Activated T-helper 1 cell treated with anti-CD3 and anti-CD28 coated beads, Interleukin-12 subunit alpha, Interleukin-12 subunit beta, Interleukin-2, Interleukin-4 antibody, amounts not matched to agents 30 ng/mL and 10 ng/mL and 1 ng/mL, durations not matched to agents 14 hours and 24 hours and 36 hours (primary cell): ENCODE measurements around the gene BBIP1. TPM values are rescaled to one million over a fixed set of nuclear protein-coding genes. Genes with fewer than 3 reads are reported as not detected.
A peak's percentile ranks its signal among the peaks of the same experiment; 100 is the strongest.

Experiments used
- DNase-seq: peaks from one replicate; pipeline ENCODE4 v3.0.0; 2021; ENCODE audit warnings: low spot score
- H3K27ac Mint-ChIP-seq: one replicate; pipeline ENCODE4 v1.8.0; 2021; ENCODE audit warnings: mild to moderate bottlenecking, mixed read lengths
- H3K27me3 Mint-ChIP-seq: one replicate; pipeline ENCODE4 v1.8.0; 2022; ENCODE audit warnings: mild to moderate bottlenecking, moderate library complexity, mixed read lengths; ENCODE audit not compliant: insufficient read depth
- H3K36me3 Mint-ChIP-seq: one replicate; pipeline ENCODE4 v1.8.0; 2021; ENCODE audit warnings: low read depth, mixed read lengths
- H3K4me1 Mint-ChIP-seq: one replicate; pipeline ENCODE4 v1.8.0; 2021; ENCODE audit warnings: low read depth, mixed read lengths
- H3K4me3 Mint-ChIP-seq: one replicate; pipeline ENCODE4 v1.8.0; 2021; ENCODE audit warnings: mild to moderate bottlenecking, moderate library complexity, mixed read lengths
- H3K9me3 Mint-ChIP-seq: one replicate; pipeline ENCODE4 v1.8.0; 2021; ENCODE audit warnings: mixed read lengths
- intact Hi-C: fragments of 100-400 bp; cut with micrococcal nuclease; formaldehyde crosslinking; loops from one replicate; pipeline ENCODE4 v1.15.1; 2024
- total RNA-seq: library from RNA; stranded (reverse); gene quantifications from 2 replicates; pipeline ENCODE4 v1.2.3, GENCODE V29; 2022

Gene BBIP1
- total RNA-seq: 31.0 and 36.3 TPM in 2 replicates

- H3K27me3 Mint-ChIP-seq: no peaks in the 10 kb centered on the region
- H3K36me3 Mint-ChIP-seq: peaks cover 9% of the 10 kb centered on the region
- DNase-seq: no peak
- H3K4me3 Mint-ChIP-seq: peak within 1 kb of the TSS; percentile 97
- intact Hi-C loops: loop anchor here (1.0 to 10.0 kb wide), 17 partner anchors 15 to 1266 kb away; partner anchors contain the start of genes ADRA2A, DUSP5, GPAM and PDCD4
- peaks cover 47% of the 10 kb centered on the region for H3K4me1 Mint-ChIP-seq
- no peaks in the 10 kb centered on the region for H3K9me3 Mint-ChIP-seq
- peak within 1 kb of the TSS; percentile 97 for H3K27ac Mint-ChIP-seq
These were observed at the start of gene BBIP1 for GRCh38 chr10:110918643-110919348. Gene BBIP1, minus strand, starts transcription at chr10:110919180. Its CDS starts 1,023 bp downstream, at chr10:110918157.

- intact Hi-C loops: no loop called here
- Mint-ChIP-seq H3K36me3 (peaks cover 13% of the 10 kb centered on the region), H3K4me1 (peaks cover 17% of the 10 kb centered on the region)
These were observed 48.7 kb upstream of the BBIP1 start for GRCh38 chr10:110967645-110968044.

GRCh38 chr10:110967009-110967630 lies 48.1 kb upstream of the BBIP1 start:
- H3K36me3 Mint-ChIP-seq: peaks cover 12% of the 10 kb centered on the region
- intact Hi-C loops: no loop called here
- no peak for DNase-seq
- H3K4me1 Mint-ChIP-seq: peaks cover 20% of the 10 kb centered on the region
- no peaks in the 10 kb centered on the region for H3K27me3 Mint-ChIP-seq
- H3K4me3 Mint-ChIP-seq: no peak overlapping the region
- H3K27ac Mint-ChIP-seq: no peak overlapping the region
- no peaks in the 10 kb centered on the region for H3K9me3 Mint-ChIP-seq

More at GRCh38 chr10:110967645-110968044, 48.7 kb upstream of the BBIP1 start:
- H3K4me3 Mint-ChIP-seq: no peak overlapping the region
- no peaks in the 10 kb centered on the region for H3K27me3 Mint-ChIP-seq
- no peak overlapping the region for H3K27ac Mint-ChIP-seq
- no peak for DNase-seq
- no peaks in the 10 kb centered on the region for H3K9me3 Mint-ChIP-seq

- Mint-ChIP-seq H3K4me1 (peaks cover 17% of the 10 kb centered on the region), H3K4me3 (no peak overlapping the region), H3K27ac (no peak overlapping the region), H3K9me3 (no peaks in the 10 kb centered on the region), H3K27me3 (no peaks in the 10 kb centered on the region), H3K36me3 (peaks cover 12% of the 10 kb centered on the region)
- intact Hi-C loops: no loop called here
- no peak for DNase-seq
These were observed 47.2 kb upstream of the BBIP1 start for GRCh38 chr10:110966146-110966545.

- Mint-ChIP-seq H3K4me3 (no peak overlapping the region), H3K27me3 (no peaks in the 10 kb centered on the region), H3K4me1 (peaks cover 7% of the 10 kb centered on the region), H3K27ac (no peak overlapping the region), H3K9me3 (no peaks in the 10 kb centered on the region), H3K36me3 (peaks cover 10% of the 10 kb centered on the region)
- intact Hi-C loops: no loop called here
- DNase-seq: no peak
These were observed 46.2 kb upstream of the BBIP1 start for GRCh38 chr10:110965216-110965615.

- no peak overlapping the region for H3K27ac Mint-ChIP-seq
- no peaks in the 10 kb centered on the region for H3K27me3 Mint-ChIP-seq
- H3K9me3 Mint-ChIP-seq: no peaks in the 10 kb centered on the region
- H3K36me3 Mint-ChIP-seq: peaks cover 9% of the 10 kb centered on the region
- DNase-seq: no peak
- intact Hi-C loops: no loop called here
- no peak overlapping the region for H3K4me3 Mint-ChIP-seq
- peaks cover 4% of the 10 kb centered on the region for H3K4me1 Mint-ChIP-seq
These were observed 45.7 kb upstream of the BBIP1 start for GRCh38 chr10:110964681-110965080.

- Mint-ChIP-seq H3K4me1 (peaks cover 4% of the 10 kb centered on the region), H3K36me3 (peaks cover 9% of the 10 kb centered on the region), H3K4me3 (no peak overlapping the region), H3K9me3 (no peaks in the 10 kb centered on the region), H3K27ac (no peak overlapping the region), H3K27me3 (no peaks in the 10 kb centered on the region)
- intact Hi-C loops: no loop called here
- no peak for DNase-seq
These were observed 44.2 kb upstream of the BBIP1 start for GRCh38 chr10:110963162-110963561.

- Mint-ChIP-seq H3K9me3 (no peaks in the 10 kb centered on the region), H3K27me3 (no peaks in the 10 kb centered on the region), H3K27ac (no peak overlapping the region), H3K4me3 (no peak overlapping the region), H3K36me3 (peaks cover 7% of the 10 kb centered on the region), H3K4me1 (peaks cover 4% of the 10 kb centered on the region)
- intact Hi-C loops: no loop called here
- DNase-seq: no peak
These were observed 43.5 kb upstream of the BBIP1 start for GRCh38 chr10:110962443-110962842.

GRCh38 chr10:110960333-110960712 lies 41.3 kb upstream of the BBIP1 start:
- Mint-ChIP-seq H3K9me3 (no peaks in the 10 kb centered on the region), H3K4me1 (peaks cover 4% of the 10 kb centered on the region), H3K4me3 (no peak overlapping the region), H3K36me3 (peaks cover 5% of the 10 kb centered on the region), H3K27ac (no peak overlapping the region), H3K27me3 (no peaks in the 10 kb centered on the region)
- intact Hi-C loops: no loop called here
- DNase-seq: no peak

GRCh38 chr10:110959379-110960332 lies 40.7 kb upstream of the BBIP1 start:
- no peak for DNase-seq
- H3K36me3 Mint-ChIP-seq: peaks cover 8% of the 10 kb centered on the region
- peaks cover 4% of the 10 kb centered on the region for H3K4me1 Mint-ChIP-seq
- intact Hi-C loops: no loop called here
- H3K27me3 Mint-ChIP-seq: no peaks in the 10 kb centered on the region
- H3K4me3 Mint-ChIP-seq: no peak overlapping the region
- no peaks in the 10 kb centered on the region for H3K9me3 Mint-ChIP-seq
- H3K27ac Mint-ChIP-seq: no peak overlapping the region

GRCh38 chr10:110957606-110958005 lies 38.6 kb upstream of the BBIP1 start:
- intact Hi-C loops: no loop called here
- Mint-ChIP-seq H3K4me3 (no peak overlapping the region), H3K36me3 (peaks cover 10% of the 10 kb centered on the region), H3K9me3 (no peaks in the 10 kb centered on the region), H3K27ac (no peak overlapping the region), H3K4me1 (peaks cover 3% of the 10 kb centered on the region), H3K27me3 (no peaks in the 10 kb centered on the region)
- DNase-seq: no peak

GRCh38 chr10:110951381-110951780 lies 32.4 kb upstream of the BBIP1 start:
- H3K9me3 Mint-ChIP-seq: no peaks in the 10 kb centered on the region
- no peak overlapping the region for H3K4me3 Mint-ChIP-seq
- intact Hi-C loops: no loop called here
- no peaks in the 10 kb centered on the region for H3K27me3 Mint-ChIP-seq
- H3K27ac Mint-ChIP-seq: no peak overlapping the region
- DNase-seq: no peak
- H3K36me3 Mint-ChIP-seq: peaks cover 21% of the 10 kb centered on the region
- H3K4me1 Mint-ChIP-seq: peaks cover 11% of the 10 kb centered on the region
